ENCODE data around the gene RPL10A. TPM values are rescaled to one million over a fixed set of nuclear protein-coding genes. Genes with fewer than 3 reads are reported as not detected.

The RPL10A gene
- total RNA-seq, 1 donor from 2014 or later: 2,073 TPM

- no peak for DNase-seq (ENCODE audit: low spot score)
Observed at GRCh38 chr6:35474942-35475570, 6.9 kb downstream of the RPL10A start.

GRCh38 chr6:35475573-35475972 is 7.4 kb downstream of the RPL10A start:
- DNase-seq (ENCODE audit: low spot score): no peak

- DNase-seq (ENCODE audit: low spot score): no peak
Observed at GRCh38 chr6:35476004-35476403, 7.8 kb downstream of the RPL10A start.

- no peak for DNase-seq (ENCODE audit: low spot score)
Observed at GRCh38 chr6:35477028-35477427, 8.8 kb downstream of the RPL10A start.

GRCh38 chr6:35477551-35478179 is 9.5 kb downstream of the RPL10A start:
- no peak for DNase-seq (ENCODE audit: low spot score)

- DNase-seq (ENCODE audit: low spot score): no peak
Observed at GRCh38 chr6:35478259-35478658, 10.1 kb downstream of the RPL10A start.

- DNase-seq (ENCODE audit: low spot score): no peak
Observed at GRCh38 chr6:35480176-35480575, 12.0 kb downstream of the RPL10A start.

GRCh38 chr6:35481226-35481625 is 13.0 kb downstream of the RPL10A start:
- no peak for DNase-seq (ENCODE audit: low spot score)

- DNase-seq (ENCODE audit: low spot score): no peak
Observed at GRCh38 chr6:35483062-35483461, 14.9 kb downstream of the RPL10A start.

GRCh38 chr6:35483490-35483889 is 15.3 kb downstream of the RPL10A start:
- DNase-seq (ENCODE audit: low spot score): no peak

- no peak for DNase-seq (ENCODE audit: low spot score)
Observed at GRCh38 chr6:35483893-35484645, 15.9 kb downstream of the RPL10A start.

GRCh38 chr6:35484921-35485392 is 16.8 kb downstream of the RPL10A start:
- DNase-seq (ENCODE audit: low spot score): no peak

GRCh38 chr6:35485402-35485877 is 17.2 kb downstream of the RPL10A start:
- no peak for DNase-seq (ENCODE audit: low spot score)

GRCh38 chr6:35486005-35486925 is 18.1 kb downstream of the RPL10A start:
- DNase-seq (ENCODE audit: low spot score): peak; percentile 93

- DNase-seq (ENCODE audit: low spot score): peak; percentile 83
Observed at GRCh38 chr6:35487658-35488516, 19.7 kb downstream of the RPL10A start.

GRCh38 chr6:35488517-35488862 is 20.3 kb downstream of the RPL10A start:
- DNase-seq (ENCODE audit: low spot score): no peak

- no peak for DNase-seq (ENCODE audit: low spot score)
Observed at GRCh38 chr6:35489066-35489465, 20.9 kb downstream of the RPL10A start.

- DNase-seq (ENCODE audit: low spot score): peak; percentile 92
Observed at GRCh38 chr6:35489995-35490791, 22.0 kb downstream of the RPL10A start.

GRCh38 chr6:35490821-35491557 is 22.8 kb downstream of the RPL10A start:
- no peak for DNase-seq (ENCODE audit: low spot score)

Data from ureter (tissue), 1 donor.